Activated B cell treated with CpG ODN at 0.5 μM for 24 hours (primary cell): ENCODE data around the gene SREBF2. TPM values are rescaled to one million over a fixed set of nuclear protein-coding genes. Genes with fewer than 3 reads are reported as not detected.

Experiments
- ATAC-seq: fragments of 200-7000 bp; cut with Tn5 transposase; one replicate; pipeline ENCODE4 v1.10.0; 2021; ENCODE audit warnings: low read depth, mild to moderate bottlenecking, moderate library complexity
- CTCF ChIA-PET: fragments of 350-600 bp; sonication (Branson Sonifier 250); formaldehyde crosslinking; loops from one replicate; lab custom pipeline; 2021; ENCODE audit warnings: antibody characterized with exemption; lab: Charles Lee
- POLR2A ChIA-PET: fragments of 350-600 bp; sonication (Branson Sonifier 250); formaldehyde crosslinking; loops from one replicate; lab custom pipeline; 2021; ENCODE audit warnings: antibody characterized with exemption; lab: Charles Lee
- DNase-seq: peaks from one replicate; pipeline ENCODE4 v3.0.0; 2022
- H3K27ac Mint-ChIP-seq: one replicate; pipeline ENCODE4 v1.8.0; 2020; ENCODE audit warnings: mixed read lengths
- H3K27me3 Mint-ChIP-seq: one replicate; pipeline ENCODE4 v1.8.0; 2021; ENCODE audit warnings: mixed read lengths
- H3K36me3 Mint-ChIP-seq: one replicate; pipeline ENCODE4 v1.8.0; 2021; ENCODE audit warnings: low read depth, mixed read lengths
- H3K4me1 Mint-ChIP-seq: one replicate; pipeline ENCODE4 v1.8.0; 2021; ENCODE audit warnings: mixed read lengths
- H3K4me3 Mint-ChIP-seq: one replicate; pipeline ENCODE4 v1.8.0; 2020; ENCODE audit warnings: mild to moderate bottlenecking, mixed read lengths
- H3K9me3 Mint-ChIP-seq: one replicate; pipeline ENCODE4 v1.8.0; 2020; ENCODE audit warnings: mixed read lengths
- intact Hi-C: fragments of 100-400 bp; cut with micrococcal nuclease; formaldehyde crosslinking; loops from one replicate; pipeline ENCODE4 v1.15.1; 2024
- total RNA-seq: library from RNA; stranded (reverse); gene quantifications from 2 replicates; pipeline ENCODE4 v1.2.3, GENCODE V29; 2022
- TF ChIP-seq, protein P1 (sequence below): fragments of 200-600 bp; IDR thresholded peaks from one replicate; pipeline ENCODE4 v1.8.0; 2022; ENCODE audit warnings: antibody characterized with exemption, mild to moderate bottlenecking

SREBF2 gene
- total RNA-seq, 1 donor from 2014 or later: 307 TPM

DNA sequence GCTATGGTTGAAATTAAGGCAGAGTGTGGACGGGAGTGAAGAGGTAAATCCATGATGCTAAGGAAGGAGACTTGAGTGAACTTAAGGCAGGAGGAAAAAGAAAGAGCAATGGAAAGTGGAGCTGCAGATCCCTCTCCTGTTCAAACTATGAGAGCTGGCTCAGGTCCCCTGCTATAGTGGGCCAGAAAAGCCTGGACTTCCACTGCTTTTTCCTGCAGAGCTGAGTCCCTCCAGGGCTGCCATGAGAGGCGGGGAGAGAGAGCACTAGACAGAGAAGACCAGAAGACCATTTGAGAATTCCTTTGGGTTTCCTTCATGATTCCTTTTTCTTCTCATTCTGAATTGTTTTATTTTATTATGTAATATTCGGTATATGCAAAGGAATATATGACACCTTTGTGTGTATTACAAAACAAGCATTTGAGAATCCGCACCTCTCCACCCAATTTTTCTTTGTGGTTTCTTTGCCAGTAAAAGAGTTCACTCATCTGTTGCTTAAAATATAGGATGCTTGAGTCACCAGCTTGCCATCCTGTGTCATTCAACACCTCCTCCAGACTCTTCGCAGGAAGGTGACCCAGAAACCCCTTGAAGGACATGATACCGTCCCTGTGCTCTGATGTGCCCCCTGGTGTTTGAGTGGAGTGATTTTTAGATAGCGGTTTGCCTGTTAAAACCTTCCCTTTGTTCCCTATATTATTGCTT lies 24.4 kb downstream of the SREBF2 start:
- intact Hi-C loops: loop anchor here (1.0 to 10.0 kb wide), 3 partner anchors 35 to 160 kb away; no protein-coding TSS in a partner anchor
- ChIA-PET CTCF (interaction anchor here (0.6 to 3.0 kb wide), 14 partner anchors 10 to 160 kb away, joined by 3 to 15 read pairs (median 3); partner anchors contain the start of gene CCDC134), POLR2A (interaction anchor here (0.6 to 12.4 kb wide), 6 partner anchors 13 to 416 kb away, joined by 3 to 166 read pairs (median 5); partner anchors contain the start of gene SREBF2)
- Mint-ChIP-seq H3K36me3 (peaks cover 24% of the 10 kb centered on the region), H3K9me3 (no peaks in the 10 kb centered on the region), H3K4me1 (peaks cover 72% of the 10 kb centered on the region), H3K27ac (peak overlapping the region; percentile 77), H3K27me3 (no peaks in the 10 kb centered on the region), H3K4me3 (peak overlapping the region; percentile 45)
- peak; percentile 18 for ATAC-seq
- TF ChIP-seq, protein P1, sequence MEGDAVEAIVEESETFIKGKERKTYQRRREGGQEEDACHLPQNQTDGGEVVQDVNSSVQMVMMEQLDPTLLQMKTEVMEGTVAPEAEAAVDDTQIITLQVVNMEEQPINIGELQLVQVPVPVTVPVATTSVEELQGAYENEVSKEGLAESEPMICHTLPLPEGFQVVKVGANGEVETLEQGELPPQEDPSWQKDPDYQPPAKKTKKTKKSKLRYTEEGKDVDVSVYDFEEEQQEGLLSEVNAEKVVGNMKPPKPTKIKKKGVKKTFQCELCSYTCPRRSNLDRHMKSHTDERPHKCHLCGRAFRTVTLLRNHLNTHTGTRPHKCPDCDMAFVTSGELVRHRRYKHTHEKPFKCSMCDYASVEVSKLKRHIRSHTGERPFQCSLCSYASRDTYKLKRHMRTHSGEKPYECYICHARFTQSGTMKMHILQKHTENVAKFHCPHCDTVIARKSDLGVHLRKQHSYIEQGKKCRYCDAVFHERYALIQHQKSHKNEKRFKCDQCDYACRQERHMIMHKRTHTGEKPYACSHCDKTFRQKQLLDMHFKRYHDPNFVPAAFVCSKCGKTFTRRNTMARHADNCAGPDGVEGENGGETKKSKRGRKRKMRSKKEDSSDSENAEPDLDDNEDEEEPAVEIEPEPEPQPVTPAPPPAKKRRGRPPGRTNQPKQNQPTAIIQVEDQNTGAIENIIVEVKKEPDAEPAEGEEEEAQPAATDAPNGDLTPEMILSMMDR: no peak
- DNase-seq: no peak

DNA sequence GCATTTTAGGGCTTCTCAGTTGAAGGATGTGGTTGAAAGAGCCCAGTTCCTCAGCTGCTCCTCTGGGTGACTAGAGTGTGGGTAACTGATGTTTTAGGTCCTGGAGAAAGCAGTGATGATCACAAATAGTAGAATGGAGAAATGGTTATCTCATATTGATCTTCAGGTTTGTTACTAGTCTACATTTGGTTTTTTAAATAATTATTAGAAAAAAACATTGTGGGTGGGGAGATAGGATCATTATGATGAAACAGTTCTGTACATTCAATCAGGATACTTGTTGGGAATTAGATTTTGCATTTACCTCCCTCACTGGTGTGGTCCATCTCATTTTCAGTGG lies 24.9 kb downstream of the SREBF2 start:
- H3K4me3 Mint-ChIP-seq: peak overlapping the region; percentile 45
- POLR2A ChIA-PET: interaction anchor here (0.7 to 12.4 kb wide), 4 partner anchors 12 to 83 kb away, joined by 3 to 166 read pairs (median 4); partner anchors contain the start of gene SREBF2
- CTCF ChIA-PET: interaction anchor here (0.7 to 3.0 kb wide), 9 partner anchors 12 to 160 kb away, joined by 3 to 15 read pairs (median 3); partner anchors contain the start of gene CCDC134
- peak overlapping the region; percentile 77 for H3K27ac Mint-ChIP-seq
- H3K4me1 Mint-ChIP-seq: peaks cover 75% of the 10 kb centered on the region
- no peaks in the 10 kb centered on the region for H3K27me3 Mint-ChIP-seq
- H3K36me3 Mint-ChIP-seq: peaks cover 23% of the 10 kb centered on the region
- intact Hi-C loops: loop anchor here (1.0 to 10.0 kb wide), 3 partner anchors 36 to 161 kb away; no protein-coding TSS in a partner anchor
- no peaks in the 10 kb centered on the region for H3K9me3 Mint-ChIP-seq
- ATAC-seq (no peak), DNase-seq (no peak)
- TF ChIP-seq, protein P1: peak; percentile 35

DNA sequence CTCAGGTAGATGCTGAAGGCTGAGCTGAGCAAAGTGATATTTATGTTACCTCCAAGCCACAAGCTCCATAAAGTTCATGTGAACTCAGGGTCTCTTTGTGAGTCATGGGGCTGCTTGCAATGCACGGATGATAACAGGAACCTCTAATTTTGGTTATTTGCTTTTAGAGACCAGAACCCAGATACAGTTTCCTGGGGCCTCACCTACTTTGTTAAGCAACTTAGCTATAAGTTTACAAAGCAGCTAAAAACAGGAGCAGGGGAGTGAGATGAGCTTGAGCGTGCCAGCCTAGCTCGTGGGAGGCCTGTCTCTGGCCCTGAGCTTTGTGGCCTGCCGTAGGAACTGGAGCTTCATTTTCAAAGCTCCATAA lies 29.2 kb downstream of the SREBF2 start:
- no peaks in the 10 kb centered on the region for H3K9me3 Mint-ChIP-seq
- peaks cover 88% of the 10 kb centered on the region for H3K4me1 Mint-ChIP-seq
- intact Hi-C loops: loop anchor here (1.0 to 5.0 kb wide), 7 partner anchors 14 to 165 kb away; partner anchors contain the start of gene SREBF2
- TF ChIP-seq, protein P1: no peak
- ChIA-PET POLR2A (interaction anchor here (0.5 to 12.4 kb wide), 31 partner anchors 9 to 414 kb away, joined by 3 to 166 read pairs (median 6); partner anchors contain the start of genes CCDC134, CENPM, MEI1 and NDUFA6), CTCF (interaction anchor here (0.8 to 2.6 kb wide), 14 partner anchors 10 to 576 kb away, joined by 3 to 27 read pairs (median 6); partner anchors contain the start of genes SMIM45 and TNFRSF13C)
- H3K27me3 Mint-ChIP-seq: no peaks in the 10 kb centered on the region
- H3K27ac Mint-ChIP-seq: peak overlapping the region; percentile 93
- peak overlapping the region; percentile 72 for H3K4me3 Mint-ChIP-seq
- DNase-seq: no peak
- H3K36me3 Mint-ChIP-seq: peaks cover 30% of the 10 kb centered on the region
- ATAC-seq: peak; percentile 58

DNA sequence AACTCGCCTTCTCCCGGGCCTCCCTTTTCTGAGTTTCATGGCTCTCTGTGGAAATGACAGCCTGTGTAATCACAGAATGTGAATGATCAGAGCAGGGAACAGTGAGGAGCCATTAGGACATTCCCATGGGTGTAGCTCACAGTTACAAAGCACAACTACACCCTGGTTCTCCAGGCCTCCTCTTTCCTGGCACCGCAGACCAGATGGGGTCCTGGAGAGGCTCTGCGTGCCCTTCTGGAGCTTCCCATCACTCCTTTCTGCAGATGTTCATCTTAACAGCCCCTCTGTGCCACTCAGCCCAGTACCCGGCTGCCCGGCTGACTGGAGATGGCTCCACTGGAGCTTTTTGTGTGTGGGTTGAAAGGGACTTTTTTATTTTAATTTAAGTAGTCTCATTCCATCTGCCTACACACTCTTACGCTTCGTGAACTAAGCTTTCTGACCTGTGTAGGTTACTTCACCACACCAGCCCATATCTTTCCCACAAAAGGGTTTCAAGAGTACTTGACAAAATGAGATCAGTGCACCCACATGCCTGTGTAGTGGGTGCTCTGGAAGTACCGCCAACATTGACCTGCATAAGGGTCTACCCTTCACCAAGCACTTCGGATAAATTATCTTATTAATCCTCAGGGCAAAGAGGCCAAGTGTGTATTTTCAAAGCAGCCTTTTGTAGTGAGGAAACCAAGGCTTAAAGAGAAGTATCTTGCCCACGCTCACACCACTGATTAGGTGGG lies 29.8 kb downstream of the SREBF2 start:
- TF ChIP-seq, protein P1: no peak
- intact Hi-C loops: loop anchor here (1.0 to 5.0 kb wide), 7 partner anchors 14 to 165 kb away; partner anchors contain the start of gene SREBF2
- CTCF ChIA-PET: interaction anchor here (0.8 to 2.6 kb wide), 14 partner anchors 10 to 575 kb away, joined by 3 to 27 read pairs (median 6); partner anchors contain the start of genes SMIM45 and TNFRSF13C
- Mint-ChIP-seq H3K4me3 (peak overlapping the region; percentile 72), H3K36me3 (peaks cover 33% of the 10 kb centered on the region), H3K4me1 (peaks cover 84% of the 10 kb centered on the region), H3K27me3 (no peaks in the 10 kb centered on the region), H3K27ac (peak overlapping the region; percentile 93), H3K9me3 (no peaks in the 10 kb centered on the region)
- DNase-seq (peak; percentile 40), ATAC-seq (peak; percentile 78)
- POLR2A ChIA-PET: interaction anchor here (0.5 to 12.4 kb wide), 34 partner anchors 10 to 414 kb away, joined by 3 to 166 read pairs (median 6); partner anchors contain the start of genes CCDC134, CENPM, MEI1 and NDUFA6
